GM23338 (cell line): ENCODE measurements around the gene ZNF860. TPM values are rescaled to one million over a fixed set of nuclear protein-coding genes. Genes with fewer than 3 reads are reported as not detected.
"Not testable (repeated sequence)": the region's sequence is repeated elsewhere in the genome, so short reads cannot be mapped to it uniquely, and the experiment has no call there.

Experiments
- ATAC-seq: fragments of 200-7000 bp; cut with Tn5 transposase; 3 replicates; pipeline ENCODE4 v1.9.1; 2020
- DNase-seq: peaks from one replicate; pipeline ENCODE4 v3.0.0-alpha.2; 2015; ENCODE audit warnings: low spot score
- H2AFZ ChIP-seq: fragments of 200-600 bp; sonication (generic); 2 replicates; pipeline ENCODE4 v1.8.0; 2016; ENCODE audit warnings: antibody characterized with exemption, mild to moderate bottlenecking, moderate library complexity
- H3F3A ChIP-seq: fragments of 200-600 bp; sonication (generic); replicated peaks from 2 replicates; pipeline ENCODE4 v1.8.0; 2017; ENCODE audit warnings: antibody characterized with exemption, mixed run types, low read depth
- H3K27ac ChIP-seq: fragments of 200-600 bp; sonication (generic); 2 replicates; pipeline ENCODE4 v1.6.1; 2016; ENCODE audit warnings: low read depth
- H3K27me3 ChIP-seq: fragments of 200-600 bp; sonication (generic); 2 replicates; pipeline ENCODE4 v1.8.0; 2016; ENCODE audit warnings: mild to moderate bottlenecking, mixed run types, moderate library complexity; ENCODE audit not compliant: insufficient read depth
- H3K36me3 ChIP-seq: fragments of 200-600 bp; sonication (generic); 2 replicates; pipeline ENCODE4 v1.8.0; 2016; ENCODE audit warnings: mild to moderate bottlenecking; ENCODE audit not compliant: insufficient read depth
- H3K4me1 ChIP-seq: fragments of 200-600 bp; sonication (generic); 2 replicates; pipeline ENCODE4 v1.8.0; 2016; ENCODE audit warnings: mild to moderate bottlenecking, moderate library complexity; ENCODE audit not compliant: insufficient read depth
- H3K4me2 ChIP-seq: fragments of 200-600 bp; sonication (generic); 2 replicates; pipeline ENCODE4 v1.7.1; 2017; ENCODE audit warnings: mixed run types
- H3K4me3 ChIP-seq: fragments of 200-600 bp; sonication (generic); 2 replicates; pipeline ENCODE4 v1.6.1; 2016; ENCODE audit warnings: mixed run types
- H3K79me2 ChIP-seq: fragments of 200-600 bp; sonication (generic); replicated peaks from 2 replicates; pipeline ENCODE4 v1.8.0; 2017; ENCODE audit warnings: mild to moderate bottlenecking; ENCODE audit not compliant: insufficient read depth
- H3K9me2 ChIP-seq: fragments of 200-600 bp; sonication (generic); 2 replicates; pipeline ENCODE4 v1.8.0; 2017; ENCODE audit not compliant: insufficient read depth
- H4K20me1 ChIP-seq: fragments of 200-600 bp; sonication (generic); replicated peaks from 2 replicates; pipeline ENCODE4 v1.8.0; 2017; ENCODE audit warnings: mild to moderate bottlenecking; ENCODE audit not compliant: insufficient read depth
- H3K27ac Mint-ChIP-seq: 2 replicates; pipeline ENCODE4 v1.8.0; 2020; ENCODE audit warnings: inconsistent platforms, mild to moderate bottlenecking, moderate library complexity, mixed read lengths
- H3K27me3 Mint-ChIP-seq: 3 replicates; pipeline ENCODE4 v1.8.0; 2022; ENCODE audit warnings: low read depth, mild to moderate bottlenecking, moderate library complexity, mixed read lengths, inconsistent platforms; ENCODE audit not compliant: insufficient read depth, poor library complexity
- H3K36me3 Mint-ChIP-seq: 3 replicates; pipeline ENCODE4 v1.8.0; 2021; ENCODE audit warnings: low read depth, mild to moderate bottlenecking, inconsistent platforms, moderate library complexity, mixed read lengths
- H3K4me1 Mint-ChIP-seq: 3 replicates; pipeline ENCODE4 v1.8.0; 2020; ENCODE audit warnings: mild to moderate bottlenecking, inconsistent platforms, mixed read lengths
- H3K4me3 Mint-ChIP-seq: 3 replicates; pipeline ENCODE4 v1.8.0; 2021; ENCODE audit warnings: moderate library complexity, mild to moderate bottlenecking, inconsistent platforms, mixed read lengths
- H3K9me3 Mint-ChIP-seq: 3 replicates; pipeline ENCODE4 v1.8.0; 2020; ENCODE audit warnings: moderate library complexity, mild to moderate bottlenecking, inconsistent platforms, mixed read lengths
- CREB1 ChIP-seq: fragments of 250-450 bp; sonication (Bioruptor Pico); IDR thresholded peaks from 2 replicates; pipeline ENCODE4 v1.5.0; 2020; ENCODE audit warnings: low read depth, mild to moderate bottlenecking, moderate library complexity
- CTCF ChIP-seq, 2 experiments: fragments of 200-600 bp in 1 of 2; sonication (generic) in 1 of 2; conservative IDR thresholded peaks; 2 replicates each; pipeline versions ENCODE4 v1.5.1 to v1.6.1; 2016 to 2017; ENCODE audit warnings: antibody characterized with exemption in 2 of 2, low read depth in 2 of 2, mild to moderate bottlenecking in 2 of 2, moderate library complexity in 1 of 2
- EZH2 ChIP-seq: fragments of 200-600 bp; sonication (generic); IDR thresholded peaks from one replicate; pipeline ENCODE4 v1.8.0; 2017; ENCODE audit warnings: antibody characterized with exemption, mild to moderate bottlenecking, low read depth; ENCODE audit not compliant: unreplicated experiment
- EZH2phosphoT487 ChIP-seq: fragments of 200-600 bp; sonication (generic); IDR thresholded peaks from one replicate; pipeline ENCODE4 v1.8.1; 2018; ENCODE audit warnings: antibody characterized with exemption; ENCODE audit not compliant: unreplicated experiment
- JUNB ChIP-seq: IDR thresholded peaks from one replicate; pipeline ENCODE4 v1.6.1; 2016; ENCODE audit warnings: antibody characterized with exemption; ENCODE audit not compliant: unreplicated experiment
- NANOG ChIP-seq: IDR thresholded peaks from 2 replicates; pipeline ENCODE4 v1.6.1; 2016; ENCODE audit warnings: antibody characterized with exemption, borderline replicate concordance
- POLR2AphosphoS5 ChIP-seq: IDR thresholded peaks from 2 replicates; pipeline ENCODE4 v1.6.1; 2016; ENCODE audit warnings: antibody characterized with exemption, low read depth
- ZNF114 ChIP-seq: fragments of 250-450 bp; sonication (Bioruptor Pico); IDR thresholded peaks from 2 replicates; pipeline ENCODE4 v1.5.0; 2020; ENCODE audit warnings: mild to moderate bottlenecking, moderate library complexity
- ZNF462 ChIP-seq: fragments of 250-450 bp; sonication (Bioruptor Pico); IDR thresholded peaks from 2 replicates; pipeline ENCODE4 v1.5.0; 2020; ENCODE audit warnings: mild to moderate bottlenecking, moderate library complexity
- polyA plus RNA-seq: library from polyadenylated mRNA; unstranded; fragments of >200 nt; fragmentation: Nextera tagmentation; extraction: Ambion mirVana; gene quantifications from 2 replicates; pipeline ENCODE4 v1.2.1, GENCODE V29; 2016
- total RNA-seq: library from RNA; depleted of rRNA; stranded (reverse); fragments of >200 nt; shearing (Covaris generic); gene quantifications from 2 replicates; pipeline ENCODE4 v1.2.3, GENCODE V29; 2014
- TF ChIP-seq, protein P1 (sequence below): IDR thresholded peaks from one replicate; pipeline ENCODE4 v1.6.1; 2018; ENCODE audit warnings: antibody characterized with exemption; ENCODE audit not compliant: unreplicated experiment

The ZNF860 gene
- total and polyA plus RNA-seq, 2 experiments from 2014 or later: 5.2 to 12.4 TPM

DNA sequence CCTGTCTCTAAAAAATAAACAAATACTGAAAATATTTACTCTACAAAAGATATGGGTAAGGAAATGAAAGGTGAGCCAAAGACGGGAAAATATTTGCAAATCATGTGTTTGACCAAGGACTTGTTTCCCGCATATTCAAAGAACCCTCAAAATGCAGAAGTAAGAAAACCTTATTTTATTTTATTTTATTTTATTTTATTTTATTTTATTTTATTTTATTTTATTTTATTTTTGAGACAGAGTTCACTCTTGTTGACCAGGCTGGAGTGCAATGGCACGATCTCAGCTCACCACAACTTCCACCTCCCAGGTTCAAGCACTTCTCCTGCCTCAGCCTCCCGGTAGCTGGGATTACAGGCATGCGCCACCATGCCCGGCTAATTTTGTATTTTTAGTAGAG is 11.4 kb downstream of the ZNF860 start:
- peaks cover 27% of the 10 kb centered on the region for H3K9me3 Mint-ChIP-seq
- H3K36me3 Mint-ChIP-seq: peaks cover 29% of the 10 kb centered on the region

DNA sequence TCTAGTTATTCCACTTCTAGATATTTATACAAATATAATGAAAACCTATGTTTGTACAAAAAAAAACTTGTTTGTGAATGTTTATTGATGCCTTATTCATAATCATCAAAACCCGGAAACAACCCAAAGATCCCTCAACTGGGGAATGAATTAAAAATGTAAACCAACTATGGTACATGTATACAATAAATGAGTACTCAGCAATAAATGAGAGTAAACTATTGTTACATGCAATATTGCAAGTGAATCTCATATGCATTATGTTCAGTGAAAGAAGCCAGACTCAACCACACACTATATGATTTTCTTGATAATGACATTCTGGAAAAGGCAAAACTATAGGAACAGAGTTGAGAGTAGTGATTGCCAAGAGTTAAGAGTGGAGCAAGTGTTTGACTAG is 12.3 kb downstream of the ZNF860 start:
- H3K27ac Mint-ChIP-seq: no peak overlapping the region
- no peak overlapping the region for H2AFZ ChIP-seq
- no peak overlapping the region for H3K4me2 ChIP-seq
- H3K9me3 Mint-ChIP-seq: peaks cover 27% of the 10 kb centered on the region
- no peaks in the 10 kb centered on the region for H3F3A ChIP-seq
- H3K4me1 Mint-ChIP-seq: no peaks in the 10 kb centered on the region
- H3K36me3 ChIP-seq: peaks cover 20% of the 10 kb centered on the region
- no peak overlapping the region for H3K4me3 ChIP-seq
- H3K9me2 ChIP-seq: no peaks in the 10 kb centered on the region
- no peaks in the 10 kb centered on the region for H3K4me1 ChIP-seq
- peaks cover 4% of the 10 kb centered on the region for H3K27me3 Mint-ChIP-seq
- H4K20me1 ChIP-seq: no peaks in the 10 kb centered on the region
- peaks cover 29% of the 10 kb centered on the region for H3K36me3 Mint-ChIP-seq
- ATAC-seq (no peak), DNase-seq (no peak)
- H3K79me2 ChIP-seq: no peaks in the 10 kb centered on the region
- H3K27me3 ChIP-seq: no peaks in the 10 kb centered on the region
- H3K4me3 Mint-ChIP-seq: no peak overlapping the region
- no peak overlapping the region for H3K27ac ChIP-seq
- no peak for TF ChIP-seq JUNB
- TF ChIP-seq POLR2AphosphoS5: no peak
- no peak for TF ChIP-seq CTCF (conservative IDR thresholded peaks at IDR 0.05; ENCODE audit: low read depth in 2 of 2)
- no peak for TF ChIP-seq ZNF114
- TF ChIP-seq NANOG: no peak
- TF ChIP-seq, protein P1, sequence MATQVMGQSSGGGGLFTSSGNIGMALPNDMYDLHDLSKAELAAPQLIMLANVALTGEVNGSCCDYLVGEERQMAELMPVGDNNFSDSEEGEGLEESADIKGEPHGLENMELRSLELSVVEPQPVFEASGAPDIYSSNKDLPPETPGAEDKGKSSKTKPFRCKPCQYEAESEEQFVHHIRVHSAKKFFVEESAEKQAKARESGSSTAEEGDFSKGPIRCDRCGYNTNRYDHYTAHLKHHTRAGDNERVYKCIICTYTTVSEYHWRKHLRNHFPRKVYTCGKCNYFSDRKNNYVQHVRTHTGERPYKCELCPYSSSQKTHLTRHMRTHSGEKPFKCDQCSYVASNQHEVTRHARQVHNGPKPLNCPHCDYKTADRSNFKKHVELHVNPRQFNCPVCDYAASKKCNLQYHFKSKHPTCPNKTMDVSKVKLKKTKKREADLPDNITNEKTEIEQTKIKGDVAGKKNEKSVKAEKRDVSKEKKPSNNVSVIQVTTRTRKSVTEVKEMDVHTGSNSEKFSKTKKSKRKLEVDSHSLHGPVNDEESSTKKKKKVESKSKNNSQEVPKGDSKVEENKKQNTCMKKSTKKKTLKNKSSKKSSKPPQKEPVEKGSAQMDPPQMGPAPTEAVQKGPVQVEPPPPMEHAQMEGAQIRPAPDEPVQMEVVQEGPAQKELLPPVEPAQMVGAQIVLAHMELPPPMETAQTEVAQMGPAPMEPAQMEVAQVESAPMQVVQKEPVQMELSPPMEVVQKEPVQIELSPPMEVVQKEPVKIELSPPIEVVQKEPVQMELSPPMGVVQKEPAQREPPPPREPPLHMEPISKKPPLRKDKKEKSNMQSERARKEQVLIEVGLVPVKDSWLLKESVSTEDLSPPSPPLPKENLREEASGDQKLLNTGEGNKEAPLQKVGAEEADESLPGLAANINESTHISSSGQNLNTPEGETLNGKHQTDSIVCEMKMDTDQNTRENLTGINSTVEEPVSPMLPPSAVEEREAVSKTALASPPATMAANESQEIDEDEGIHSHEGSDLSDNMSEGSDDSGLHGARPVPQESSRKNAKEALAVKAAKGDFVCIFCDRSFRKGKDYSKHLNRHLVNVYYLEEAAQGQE: no peak
- no peak for TF ChIP-seq ZNF462 (CRISPR knock-in tag)
- no peak for TF ChIP-seq CREB1
- TF ChIP-seq EZH2phosphoT487: no peak
- no peak for TF ChIP-seq EZH2

More for the DNA sequence above, 11.4 kb downstream of the ZNF860 start:
- not testable (repeated sequence) for H3K4me1 Mint-ChIP-seq, H3K9me2 ChIP-seq, H3K27me3 ChIP-seq, H3K4me3 ChIP-seq, H3K27ac Mint-ChIP-seq, H3F3A ChIP-seq, H3K4me2 ChIP-seq, H2AFZ ChIP-seq, ATAC-seq, H3K4me1 ChIP-seq, H3K27me3 Mint-ChIP-seq, H3K79me2 ChIP-seq, H4K20me1 ChIP-seq, H3K4me3 Mint-ChIP-seq, H3K27ac ChIP-seq, DNase-seq
- peaks cover 26% of the 10 kb centered on the region for H3K36me3 ChIP-seq
